Skin epidermis (tissue), 12 donors: Measurements from ENCODE around the gene MMEL1.
"Not testable (repeated sequence)": the region's sequence is repeated elsewhere in the genome, so short reads cannot be mapped to it uniquely, and the experiment has no call there.

Experiments
- H3K27ac ChIP-seq, 21 experiments: fragments of 200-600 bp; sonication (generic) in 11 of 21; one replicate each; pipeline ENCODE4 v1.5.0; 2020; ENCODE audit warnings: mild to moderate bottlenecking in 3 of 21, inconsistent platforms in 2 of 21, moderate library complexity in 2 of 21
- H3K4me3 ChIP-seq, 7 experiments: fragments of 200-600 bp; sonication (generic) in 2 of 7; one replicate each; pipeline ENCODE4 v1.5.0; 2020; ENCODE audit warnings: inconsistent platforms in 2 of 7, mild to moderate bottlenecking in 2 of 7, moderate library complexity in 1 of 7

MMEL1 gene

GRCh38 chr1:2561898-2562895, 70.6 kb downstream of the MMEL1 start:
- Histone ChIP-seq H3K4me3 (no peak overlapping the region), H3K27ac (no peak overlapping the region)

- H3K27ac ChIP-seq, result no peak overlapping the region
- no peak overlapping the region for H3K4me3 ChIP-seq
These were observed 71.4 kb downstream of the MMEL1 start for GRCh38 chr1:2561446-2561845.

GRCh38 chr1:2560299-2561073, 72.3 kb downstream of the MMEL1 start:
- H3K4me3 ChIP-seq, result no peak overlapping the region
- H3K27ac ChIP-seq, result no peak overlapping the region

GRCh38 chr1:2559509-2560298, 73.1 kb downstream of the MMEL1 start:
- Histone ChIP-seq H3K27ac (no peak overlapping the region), H3K4me3 (no peak overlapping the region)

- H3K27ac ChIP-seq, result no peak overlapping the region
- H3K4me3 ChIP-seq, result no peak overlapping the region
These were observed 74.0 kb downstream of the MMEL1 start for GRCh38 chr1:2558861-2559260.

- H3K27ac ChIP-seq, result peak overlapping the region in 2 of 21 experiments; percentile 95 to 96
- H3K4me3 ChIP-seq, result no peak overlapping the region
These were observed 74.4 kb downstream of the MMEL1 start for GRCh38 chr1:2558420-2558819.

- peak overlapping the region; percentile 81 to 100 (median 95) for H3K27ac ChIP-seq
- H3K4me3 ChIP-seq, result peak overlapping the region; percentile 39 to 88 (median 58)
These were observed 75.1 kb downstream of the MMEL1 start for GRCh38 chr1:2557482-2558400.

- H3K27ac ChIP-seq, result peak overlapping the region; percentile 81 to 100 (median 95)
These were observed 75.9 kb downstream of the MMEL1 start for GRCh38 chr1:2556678-2557481.

GRCh38 chr1:2556277-2556677, 76.5 kb downstream of the MMEL1 start, which contains the start of gene TNFRSF14:
Gene TNFRSF14, plus strand, starts transcription at chr1:2556371. Its CDS starts 294 bp downstream, at chr1:2556665.
- Histone ChIP-seq H3K27ac (peak within 1 kb of the TSS; percentile 81 to 100 (median 95)), H3K4me3 (peak within 1 kb of the TSS; percentile 39 to 88 (median 58))

More at GRCh38 chr1:2556678-2557481, 75.9 kb downstream of the MMEL1 start:
- H3K4me3 ChIP-seq, result peak overlapping the region; percentile 39 to 88 (median 58)

- H3K27ac ChIP-seq, result peak overlapping the region; percentile 81 to 100 (median 95)
- peak overlapping the region; percentile 39 to 88 (median 58) for H3K4me3 ChIP-seq
These were observed 77.1 kb downstream of the MMEL1 start for GRCh38 chr1:2555634-2556276.

GRCh38 chr1:2554621-2555387, 78.0 kb downstream of the MMEL1 start:
- Histone ChIP-seq H3K4me3 (peak overlapping the region in 5 of 7 experiments; percentile 39 to 88 (median 55)), H3K27ac (peak overlapping the region; percentile 47 to 100 (median 95))

- peak overlapping the region in 9 of 21 experiments; percentile 26 to 100 (median 90) for H3K27ac ChIP-seq
These were observed 78.8 kb downstream of the MMEL1 start for GRCh38 chr1:2553871-2554620.

GRCh38 chr1:2553076-2553475, 79.7 kb downstream of the MMEL1 start:
- not testable (repeated sequence) for H3K4me3 ChIP-seq, H3K27ac ChIP-seq

More at GRCh38 chr1:2553871-2554620, 78.8 kb downstream of the MMEL1 start:
- no peak overlapping the region for H3K4me3 ChIP-seq

GRCh38 chr1:2552189-2552588, 80.6 kb downstream of the MMEL1 start:
- no peak overlapping the region for H3K27ac ChIP-seq
- no peak overlapping the region for H3K4me3 ChIP-seq

GRCh38 chr1:2551544-2551943, 81.3 kb downstream of the MMEL1 start:
- not testable (repeated sequence) for H3K4me3 ChIP-seq, H3K27ac ChIP-seq
